GM23338 (cell line): ENCODE measurements around the gene FRK. TPM values are rescaled to one million over a fixed set of nuclear protein-coding genes. Genes with fewer than 3 reads are reported as not detected.

Experiments
- ATAC-seq: fragments of 200-7000 bp; cut with Tn5 transposase; 3 replicates; pipeline ENCODE4 v1.9.1; 2020
- DNase-seq: peaks from one replicate; pipeline ENCODE4 v3.0.0-alpha.2; 2015; ENCODE audit warnings: low spot score
- H2AFZ ChIP-seq: fragments of 200-600 bp; sonication (generic); 2 replicates; pipeline ENCODE4 v1.8.0; 2016; ENCODE audit warnings: antibody characterized with exemption, mild to moderate bottlenecking, moderate library complexity
- H3F3A ChIP-seq: fragments of 200-600 bp; sonication (generic); replicated peaks from 2 replicates; pipeline ENCODE4 v1.8.0; 2017; ENCODE audit warnings: antibody characterized with exemption, mixed run types, low read depth
- H3K27ac ChIP-seq: fragments of 200-600 bp; sonication (generic); 2 replicates; pipeline ENCODE4 v1.6.1; 2016; ENCODE audit warnings: low read depth
- H3K27me3 ChIP-seq: fragments of 200-600 bp; sonication (generic); 2 replicates; pipeline ENCODE4 v1.8.0; 2016; ENCODE audit warnings: mild to moderate bottlenecking, mixed run types, moderate library complexity; ENCODE audit not compliant: insufficient read depth
- H3K36me3 ChIP-seq: fragments of 200-600 bp; sonication (generic); 2 replicates; pipeline ENCODE4 v1.8.0; 2016; ENCODE audit warnings: mild to moderate bottlenecking; ENCODE audit not compliant: insufficient read depth
- H3K4me1 ChIP-seq: fragments of 200-600 bp; sonication (generic); 2 replicates; pipeline ENCODE4 v1.8.0; 2016; ENCODE audit warnings: mild to moderate bottlenecking, moderate library complexity; ENCODE audit not compliant: insufficient read depth
- H3K4me2 ChIP-seq: fragments of 200-600 bp; sonication (generic); 2 replicates; pipeline ENCODE4 v1.7.1; 2017; ENCODE audit warnings: mixed run types
- H3K4me3 ChIP-seq: fragments of 200-600 bp; sonication (generic); 2 replicates; pipeline ENCODE4 v1.6.1; 2016; ENCODE audit warnings: mixed run types
- H3K79me2 ChIP-seq: fragments of 200-600 bp; sonication (generic); replicated peaks from 2 replicates; pipeline ENCODE4 v1.8.0; 2017; ENCODE audit warnings: mild to moderate bottlenecking; ENCODE audit not compliant: insufficient read depth
- H3K9me2 ChIP-seq: fragments of 200-600 bp; sonication (generic); 2 replicates; pipeline ENCODE4 v1.8.0; 2017; ENCODE audit not compliant: insufficient read depth
- H4K20me1 ChIP-seq: fragments of 200-600 bp; sonication (generic); replicated peaks from 2 replicates; pipeline ENCODE4 v1.8.0; 2017; ENCODE audit warnings: mild to moderate bottlenecking; ENCODE audit not compliant: insufficient read depth
- H3K27ac Mint-ChIP-seq: 2 replicates; pipeline ENCODE4 v1.8.0; 2020; ENCODE audit warnings: inconsistent platforms, mild to moderate bottlenecking, moderate library complexity, mixed read lengths
- H3K27me3 Mint-ChIP-seq: 3 replicates; pipeline ENCODE4 v1.8.0; 2022; ENCODE audit warnings: low read depth, mild to moderate bottlenecking, moderate library complexity, mixed read lengths, inconsistent platforms; ENCODE audit not compliant: insufficient read depth, poor library complexity
- H3K36me3 Mint-ChIP-seq: 3 replicates; pipeline ENCODE4 v1.8.0; 2021; ENCODE audit warnings: low read depth, mild to moderate bottlenecking, inconsistent platforms, moderate library complexity, mixed read lengths
- H3K4me1 Mint-ChIP-seq: 3 replicates; pipeline ENCODE4 v1.8.0; 2020; ENCODE audit warnings: mild to moderate bottlenecking, inconsistent platforms, mixed read lengths
- H3K4me3 Mint-ChIP-seq: 3 replicates; pipeline ENCODE4 v1.8.0; 2021; ENCODE audit warnings: moderate library complexity, mild to moderate bottlenecking, inconsistent platforms, mixed read lengths
- H3K9me3 Mint-ChIP-seq: 3 replicates; pipeline ENCODE4 v1.8.0; 2020; ENCODE audit warnings: moderate library complexity, mild to moderate bottlenecking, inconsistent platforms, mixed read lengths
- CREB1 ChIP-seq: fragments of 250-450 bp; sonication (Bioruptor Pico); IDR thresholded peaks from 2 replicates; pipeline ENCODE4 v1.5.0; 2020; ENCODE audit warnings: low read depth, mild to moderate bottlenecking, moderate library complexity
- CTCF ChIP-seq, 2 experiments: fragments of 200-600 bp in 1 of 2; sonication (generic) in 1 of 2; conservative IDR thresholded peaks; 2 replicates each; pipeline versions ENCODE4 v1.5.1 to v1.6.1; 2016 to 2017; ENCODE audit warnings: antibody characterized with exemption in 2 of 2, low read depth in 2 of 2, mild to moderate bottlenecking in 2 of 2, moderate library complexity in 1 of 2
- ETS1 ChIP-seq: IDR thresholded peaks from 2 replicates; pipeline ENCODE4 v1.6.1; 2016; ENCODE audit warnings: antibody characterized with exemption
- EZH2 ChIP-seq: fragments of 200-600 bp; sonication (generic); IDR thresholded peaks from one replicate; pipeline ENCODE4 v1.8.0; 2017; ENCODE audit warnings: antibody characterized with exemption, mild to moderate bottlenecking, low read depth; ENCODE audit not compliant: unreplicated experiment
- EZH2phosphoT487 ChIP-seq: fragments of 200-600 bp; sonication (generic); IDR thresholded peaks from one replicate; pipeline ENCODE4 v1.8.1; 2018; ENCODE audit warnings: antibody characterized with exemption; ENCODE audit not compliant: unreplicated experiment
- JUNB ChIP-seq: IDR thresholded peaks from one replicate; pipeline ENCODE4 v1.6.1; 2016; ENCODE audit warnings: antibody characterized with exemption; ENCODE audit not compliant: unreplicated experiment
- NANOG ChIP-seq: IDR thresholded peaks from 2 replicates; pipeline ENCODE4 v1.6.1; 2016; ENCODE audit warnings: antibody characterized with exemption, borderline replicate concordance
- POLR2AphosphoS5 ChIP-seq: IDR thresholded peaks from 2 replicates; pipeline ENCODE4 v1.6.1; 2016; ENCODE audit warnings: antibody characterized with exemption, low read depth
- REST ChIP-seq: IDR thresholded peaks from one replicate; pipeline ENCODE4 v1.6.1; 2018; ENCODE audit warnings: antibody characterized with exemption; ENCODE audit not compliant: unreplicated experiment
- STAT1 ChIP-seq: IDR thresholded peaks from one replicate; pipeline ENCODE4 v1.6.1; 2016; ENCODE audit warnings: antibody characterized with exemption; ENCODE audit not compliant: unreplicated experiment
- ZNF114 ChIP-seq: fragments of 250-450 bp; sonication (Bioruptor Pico); IDR thresholded peaks from 2 replicates; pipeline ENCODE4 v1.5.0; 2020; ENCODE audit warnings: mild to moderate bottlenecking, moderate library complexity
- ZNF331 ChIP-seq: fragments of 250-450 bp; sonication (Bioruptor Pico); IDR thresholded peaks from 2 replicates; pipeline ENCODE4 v1.5.0; 2020; ENCODE audit warnings: low read depth, mild to moderate bottlenecking, moderate library complexity
- ZNF462 ChIP-seq: fragments of 250-450 bp; sonication (Bioruptor Pico); IDR thresholded peaks from 2 replicates; pipeline ENCODE4 v1.5.0; 2020; ENCODE audit warnings: mild to moderate bottlenecking, moderate library complexity
- polyA plus RNA-seq: library from polyadenylated mRNA; unstranded; fragments of >200 nt; fragmentation: Nextera tagmentation; extraction: Ambion mirVana; gene quantifications from 2 replicates; pipeline ENCODE4 v1.2.1, GENCODE V29; 2016
- total RNA-seq: library from RNA; depleted of rRNA; stranded (reverse); fragments of >200 nt; shearing (Covaris generic); gene quantifications from 2 replicates; pipeline ENCODE4 v1.2.3, GENCODE V29; 2014

The FRK gene
- total and polyA plus RNA-seq, 2 experiments from 2014 or later, result 0.06 to 0.24 TPM

GRCh38 chr6:115969930-115970273 lies 90.8 kb downstream of the FRK start:
- H3K4me1 Mint-ChIP-seq, result peaks cover 14% of the 10 kb centered on the region
- TF ChIP-seq EZH2 (no peak), EZH2phosphoT487 (no peak), ETS1 (no peak), NANOG (no peak), ZNF462 (no peak), STAT1 (no peak), CTCF (conservative IDR thresholded peaks at IDR 0.05; ENCODE audit: low read depth in 2 of 2) (no peak), JUNB (no peak), CREB1 (no peak), ZNF114 (CRISPR knock-in tag) (no peak), POLR2AphosphoS5 (no peak), ZNF331 (CRISPR knock-in tag) (no peak), REST (no peak)
- H3K9me3 Mint-ChIP-seq, result no peaks in the 10 kb centered on the region
- no peaks in the 10 kb centered on the region for H3K36me3 Mint-ChIP-seq
- Histone ChIP-seq H3K27me3 (no peaks in the 10 kb centered on the region), H3F3A (no peaks in the 10 kb centered on the region), H3K27ac (no peak overlapping the region), H3K36me3 (no peaks in the 10 kb centered on the region), H3K4me2 (0 out of 2 replicates have a peak overlapping the region, but pooled peaks have one; percentile 22), H4K20me1 (no peaks in the 10 kb centered on the region), H2AFZ (no peak overlapping the region), H3K79me2 (no peaks in the 10 kb centered on the region), H3K4me3 (no peak overlapping the region), H3K9me2 (no peaks in the 10 kb centered on the region), H3K4me1 (peaks cover 14% of the 10 kb centered on the region)
- no peak for ATAC-seq
- no peak overlapping the region for H3K27ac Mint-ChIP-seq
- H3K4me3 Mint-ChIP-seq, result no peak overlapping the region
- no peaks in the 10 kb centered on the region for H3K27me3 Mint-ChIP-seq
- DNase-seq, result no peak
